ENCODE results near the gene EIF4G1.
"Not testable (repeated sequence)": the region's sequence is repeated elsewhere in the genome, so short reads cannot be mapped to it uniquely, and the experiment has no call there.

The EIF4G1 gene

GRCh38 chr3:184335661-184336546 is 21.5 kb downstream of the EIF4G1 start:
- DNase-seq (ENCODE audit: low read depth): no peak

- DNase-seq (ENCODE audit: low read depth): no peak
Measured at GRCh38 chr3:184336547-184337398, 22.4 kb downstream of the EIF4G1 start.

- no peak for DNase-seq (ENCODE audit: low read depth)
Measured at GRCh38 chr3:184337399-184337714, 23.0 kb downstream of the EIF4G1 start, which contains the start of gene FAM131A. Gene FAM131A (plus strand): TSS chr3:184337600. CDS start chr3:184337631, 31 bp downstream.

GRCh38 chr3:184337981-184338380 is 23.6 kb downstream of the EIF4G1 start:
- DNase-seq (ENCODE audit: low read depth): no peak

GRCh38 chr3:184338511-184338945 is 24.1 kb downstream of the EIF4G1 start:
- DNase-seq (ENCODE audit: low read depth): no peak

- no peak for DNase-seq (ENCODE audit: low read depth)
Measured at GRCh38 chr3:184339001-184339400, 24.6 kb downstream of the EIF4G1 start.

GRCh38 chr3:184339451-184340135 is 25.2 kb downstream of the EIF4G1 start:
- not testable (repeated sequence) for DNase-seq (ENCODE audit: low read depth)

GRCh38 chr3:184341925-184342324 is 27.5 kb downstream of the EIF4G1 start:
- DNase-seq (ENCODE audit: low read depth): no peak

GRCh38 chr3:184343200-184343876 is 28.9 kb downstream of the EIF4G1 start:
- DNase-seq (ENCODE audit: low read depth): no peak

GRCh38 chr3:184344579-184345316 is 30.3 kb downstream of the EIF4G1 start:
- no peak for DNase-seq (ENCODE audit: low read depth)

GRCh38 chr3:184345317-184346144 is 31.1 kb downstream of the EIF4G1 start:
- DNase-seq (ENCODE audit: low read depth): no peak

- DNase-seq (ENCODE audit: low read depth): no peak
Measured at GRCh38 chr3:184346480-184347190, 32.2 kb downstream of the EIF4G1 start.

- no peak for DNase-seq (ENCODE audit: low read depth)
Measured at GRCh38 chr3:184347321-184348056, 33.1 kb downstream of the EIF4G1 start.

- no peak for DNase-seq (ENCODE audit: low read depth)
Measured at GRCh38 chr3:184348057-184348382, 33.6 kb downstream of the EIF4G1 start.

GRCh38 chr3:184349563-184350470 is 35.4 kb downstream of the EIF4G1 start:
- DNase-seq (ENCODE audit: low read depth): no peak

GRCh38 chr3:184350618-184351017 is 36.2 kb downstream of the EIF4G1 start:
- DNase-seq (ENCODE audit: low read depth): no peak

- DNase-seq (ENCODE audit: low read depth): no peak
Measured at GRCh38 chr3:184351511-184352148, 37.2 kb downstream of the EIF4G1 start.

All from HS-5 (cell line).